ENCODE results near the gene ECEL1.
"Not testable (repeated sequence)": the region's sequence is repeated elsewhere in the genome, so short reads cannot be mapped to it uniquely, and the experiment has no call there.

Gene ECEL1

GRCh38 chr2:232440220-232441018 lies 47.2 kb downstream of the ECEL1 start:
- DNase-seq, result peak; percentile 34

GRCh38 chr2:232439758-232440135 lies 47.9 kb downstream of the ECEL1 start:
- DNase-seq, result no peak

DNA sequence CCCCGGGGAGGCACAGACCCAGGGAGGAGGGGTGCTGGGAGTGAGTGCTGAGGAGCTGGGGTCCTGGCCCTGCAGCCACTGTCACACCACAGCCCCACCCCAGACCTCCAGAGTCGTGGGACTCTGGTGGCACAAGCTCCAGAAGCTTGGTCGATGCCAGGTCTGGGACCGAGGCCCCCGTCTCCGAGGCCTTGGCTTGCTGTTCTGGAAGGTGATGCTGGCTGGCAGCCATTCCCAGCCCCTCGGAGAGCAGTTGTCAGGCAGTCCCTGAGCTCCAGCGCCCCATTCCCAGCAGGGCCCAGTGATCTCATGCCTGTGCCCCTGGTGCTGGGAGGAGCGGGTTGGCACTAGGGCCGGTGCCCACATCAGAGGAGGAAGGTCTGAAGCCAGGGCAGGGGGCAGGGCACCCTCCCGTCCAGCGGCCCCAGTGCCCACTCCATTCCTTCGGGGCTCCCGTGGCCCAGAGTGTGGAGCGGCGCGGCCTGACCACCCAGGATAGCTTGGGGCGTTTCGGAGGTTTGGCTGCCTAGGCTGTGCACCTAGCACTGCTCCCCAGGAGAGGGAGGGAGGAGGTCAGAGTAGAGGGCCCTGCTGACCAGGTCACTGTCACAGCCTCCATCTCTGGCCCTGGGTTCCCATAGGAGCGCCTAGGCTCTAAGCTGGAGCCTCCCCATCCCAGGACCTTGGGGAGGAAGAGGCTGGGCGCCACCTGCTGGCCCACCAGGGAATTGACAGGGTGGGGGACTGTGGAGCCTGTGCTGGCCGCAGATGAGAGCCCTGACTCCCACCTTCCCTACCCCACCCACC lies 48.5 kb downstream of the ECEL1 start:
- DNase-seq, result no peak

GRCh38 chr2:232438091-232438490 lies 49.5 kb downstream of the ECEL1 start:
- DNase-seq, result no peak

- DNase-seq, result no peak
These were observed 50.5 kb downstream of the ECEL1 start for GRCh38 chr2:232437195-232437571.

- DNase-seq, result no peak
These were observed 51.0 kb downstream of the ECEL1 start for GRCh38 chr2:232436381-232437194.

DNA sequence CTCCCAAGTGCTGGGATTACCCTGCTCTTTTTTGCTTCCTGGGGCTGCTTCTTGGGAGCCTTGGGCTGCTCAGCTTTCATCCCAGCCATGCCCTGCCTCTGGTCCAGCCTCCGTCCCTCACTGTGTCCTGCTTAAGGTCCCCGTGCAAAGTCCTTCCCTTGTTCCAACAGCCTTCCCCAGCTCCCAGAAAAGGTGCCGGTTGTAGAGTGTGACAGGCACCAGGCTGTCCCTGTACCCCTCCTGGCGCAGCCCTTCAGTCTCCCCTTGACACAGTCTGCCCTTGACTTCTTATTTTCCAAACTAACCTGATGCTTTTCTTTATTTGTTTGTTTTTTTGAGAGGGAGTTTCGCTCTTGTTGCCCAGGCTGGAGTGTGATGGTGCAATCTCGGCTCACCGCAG lies 51.8 kb downstream of the ECEL1 start:
- no peak for DNase-seq

GRCh38 chr2:232435375-232435648 lies 52.3 kb downstream of the ECEL1 start:
- DNase-seq, result no peak

GRCh38 chr2:232434563-232435374 lies 52.9 kb downstream of the ECEL1 start:
- no peak for DNase-seq

GRCh38 chr2:232434091-232434490 lies 53.5 kb downstream of the ECEL1 start:
- DNase-seq, result no peak

GRCh38 chr2:232433622-232434021 lies 54.0 kb downstream of the ECEL1 start:
- DNase-seq, result not testable (repeated sequence)

- DNase-seq, result no peak
These were observed 54.9 kb downstream of the ECEL1 start for GRCh38 chr2:232432598-232433184.

GRCh38 chr2:232431705-232432590 lies 55.7 kb downstream of the ECEL1 start:
- no peak for DNase-seq

All from NCI-H1092 treated with DMSO at 0.1 percent for 48 hours (cell line).